Stimulated activated CD8-positive, alpha-beta memory T cell treated with anti-CD3 and anti-CD28 coated beads, Interleukin-4, amount 100 ng/mL, for 48 hours (primary cell): Measurements from ENCODE around the gene STRIP2.
A peak's percentile ranks its signal among the peaks of the same experiment; 100 is the strongest.
"Not testable (repeated sequence)": the region's sequence is repeated elsewhere in the genome, so short reads cannot be mapped to it uniquely, and the experiment has no call there.

ENCODE experiments used
- DNase-seq: peaks from one replicate; pipeline ENCODE4 v3.0.0-alpha.2; 2020

The STRIP2 gene

DNA sequence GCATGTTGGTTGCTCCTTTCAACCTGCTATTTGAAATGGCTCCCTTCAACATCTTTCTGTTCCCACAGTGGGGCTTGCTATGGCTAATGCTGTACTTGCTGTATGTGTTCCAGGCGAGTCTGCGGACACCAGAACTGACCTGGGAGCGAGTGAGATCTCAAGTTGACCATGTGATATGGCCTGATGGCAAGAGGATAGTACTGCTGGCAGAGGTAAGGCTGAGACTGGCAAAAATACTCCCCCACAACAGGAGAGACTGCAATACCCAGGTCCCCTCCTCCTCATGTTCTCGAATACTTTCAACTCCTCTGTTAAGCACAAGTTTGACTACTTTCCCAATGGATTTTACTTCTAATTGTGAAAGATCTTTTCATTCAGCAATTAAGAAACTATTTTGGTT, 11.5 kb upstream of the STRIP2 start:
- DNase-seq = no peak

GRCh38 chr7:129423700-129424410, 10.4 kb upstream of the STRIP2 start:
- DNase-seq = no peak

GRCh38 chr7:129426482-129426881, 7.8 kb upstream of the STRIP2 start:
- DNase-seq = no peak

DNA sequence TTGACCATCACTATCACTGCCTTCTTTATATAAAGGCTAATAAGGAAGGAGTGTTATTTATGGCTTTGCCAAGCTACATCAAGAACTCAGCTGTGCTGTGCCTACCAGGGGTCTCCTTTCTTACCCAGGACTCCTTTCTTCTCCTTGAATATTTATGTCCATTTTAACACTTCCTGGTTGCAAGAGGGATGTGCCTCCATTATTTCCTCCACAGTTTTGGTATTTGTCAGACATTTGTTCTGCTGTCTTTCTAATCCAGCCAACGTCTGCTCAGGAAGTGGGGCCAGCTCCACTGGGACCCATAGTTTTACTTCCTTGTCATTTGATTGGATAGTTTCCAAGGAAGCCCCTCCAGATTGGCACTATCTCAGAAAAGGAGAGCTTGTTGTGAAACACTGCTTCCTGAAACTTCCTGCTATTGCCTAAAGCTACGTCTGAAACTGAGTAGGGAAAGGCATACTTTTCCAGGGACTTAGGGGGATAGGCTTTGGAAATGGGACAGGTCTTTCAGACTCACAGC, 6.6 kb upstream of the STRIP2 start:
- DNase-seq = no peak

- DNase-seq = no peak
These were observed 2.2 kb upstream of the STRIP2 start for GRCh38 chr7:129431911-129432643.

DNA sequence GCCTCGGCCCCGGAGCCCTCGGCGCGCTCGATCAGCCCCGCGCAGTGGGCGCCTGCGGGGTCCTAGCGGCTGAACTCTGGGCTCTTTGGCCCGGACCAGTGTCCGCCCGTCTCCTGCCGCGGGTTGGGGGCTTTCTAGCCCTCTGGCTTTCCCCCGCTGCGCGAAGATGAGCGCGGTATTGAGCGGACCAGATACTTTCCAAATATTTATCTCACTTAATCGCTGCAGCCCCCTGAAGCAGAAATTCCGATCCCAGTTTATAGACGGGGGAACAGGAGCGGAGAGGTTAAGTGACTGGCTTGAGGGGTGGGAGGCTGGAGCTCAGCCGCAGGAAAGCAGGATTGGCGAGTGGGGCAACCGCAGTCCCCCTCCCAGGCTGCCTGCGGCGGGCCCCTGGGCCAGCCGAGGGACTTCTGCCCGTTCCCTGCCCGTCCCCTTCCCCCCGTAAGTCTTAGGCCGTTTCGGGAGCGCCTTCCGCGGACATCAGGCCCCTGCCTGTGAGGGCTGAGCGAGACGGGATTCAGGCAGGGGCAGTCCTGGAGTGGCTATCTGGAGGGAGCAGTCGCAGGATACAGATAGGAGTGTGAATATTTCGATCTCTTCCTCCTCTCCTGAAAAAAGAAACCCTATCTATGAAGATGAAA, 565 bp downstream of the STRIP2 start:
- DNase-seq = no peak

GRCh38 chr7:129435414-129435829, 1.2 kb downstream of the STRIP2 start:
- DNase-seq = no peak

GRCh38 chr7:129436335-129436923, 2.2 kb downstream of the STRIP2 start:
- DNase-seq = no peak

DNA sequence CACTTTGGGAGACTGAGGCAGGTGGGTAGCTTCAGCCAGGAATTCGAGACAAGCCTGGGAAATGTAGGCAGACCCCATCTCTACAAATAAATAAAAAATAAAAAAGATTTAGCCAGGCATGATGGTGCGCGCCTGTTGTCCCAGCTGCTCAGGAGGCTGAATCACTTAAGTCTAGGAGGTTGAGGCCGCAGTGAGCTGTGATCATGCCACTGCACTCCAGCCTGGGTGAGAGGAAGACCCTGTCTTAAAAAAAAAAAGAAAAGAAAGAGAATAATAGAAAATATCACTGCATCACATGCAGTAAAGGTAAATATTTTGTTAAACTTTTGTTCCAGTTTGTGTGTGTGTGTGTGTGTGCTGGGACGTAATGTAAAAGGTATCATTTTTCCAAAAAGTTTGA, 3.0 kb downstream of the STRIP2 start:
- no peak for DNase-seq

DNA sequence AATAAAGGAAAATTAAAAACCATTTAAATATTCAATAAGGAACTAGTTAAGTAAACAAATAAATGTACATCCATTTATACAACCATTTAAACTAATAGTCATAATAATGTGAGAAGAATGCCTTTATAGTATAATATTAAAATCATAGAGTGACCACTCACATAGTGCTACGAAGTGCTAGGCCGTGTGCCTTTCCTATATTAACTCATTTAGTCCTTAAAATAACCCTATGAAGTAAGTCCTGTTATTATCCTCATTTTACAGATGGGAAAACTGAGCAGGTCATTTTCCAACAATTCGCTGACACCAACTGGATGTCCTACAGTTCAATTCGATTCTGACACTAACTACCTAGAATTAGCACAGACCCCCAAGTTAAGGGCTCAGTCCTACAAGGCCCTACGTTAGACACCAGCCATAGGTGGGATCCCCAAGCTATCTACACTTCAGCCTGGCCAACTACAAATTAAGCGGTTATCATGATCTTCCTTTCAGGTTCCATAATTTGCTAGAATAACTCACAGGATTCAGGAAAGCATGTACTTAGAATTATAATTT, 4.1 kb downstream of the STRIP2 start:
- no peak for DNase-seq

DNA sequence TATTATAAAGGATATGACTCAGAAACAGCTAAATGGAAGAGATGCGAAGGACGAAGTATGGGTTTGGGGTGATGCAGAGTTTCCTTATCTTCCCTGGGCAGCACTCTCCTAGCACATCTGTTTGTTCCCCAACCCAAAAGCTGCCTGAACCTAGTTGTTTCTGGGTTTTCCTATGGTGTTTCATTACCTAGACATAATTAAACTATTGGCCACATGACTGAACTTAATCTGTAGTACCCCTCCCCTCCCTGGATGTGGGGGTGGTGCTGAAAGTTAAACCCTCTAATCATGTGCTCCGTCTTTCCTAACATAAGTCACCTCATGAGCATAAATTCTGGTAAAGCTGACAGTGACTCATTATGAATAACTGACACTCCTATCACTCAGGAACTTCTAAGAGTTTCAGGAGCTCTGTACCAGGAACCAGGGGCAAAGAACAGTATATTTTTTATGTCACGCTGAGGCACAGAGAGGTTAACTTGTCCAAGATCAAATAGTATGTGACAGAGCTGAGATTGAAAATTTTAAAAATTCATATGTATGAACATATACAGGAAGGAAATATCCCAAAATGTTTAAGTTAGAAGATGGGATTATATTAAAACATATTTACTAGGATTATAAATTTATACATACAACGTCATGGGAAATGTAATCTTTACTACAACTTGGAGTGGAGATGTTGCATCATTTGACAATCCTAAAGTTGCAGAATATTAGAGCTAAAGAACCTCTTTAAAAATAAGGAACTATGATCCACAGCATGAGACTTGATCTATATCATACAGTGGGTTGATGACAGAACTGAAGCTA, 4.8 kb downstream of the STRIP2 start:
- DNase-seq = peak; percentile 76

- DNase-seq = no peak
These were observed 5.9 kb downstream of the STRIP2 start for GRCh38 chr7:129439963-129440625.

DNA sequence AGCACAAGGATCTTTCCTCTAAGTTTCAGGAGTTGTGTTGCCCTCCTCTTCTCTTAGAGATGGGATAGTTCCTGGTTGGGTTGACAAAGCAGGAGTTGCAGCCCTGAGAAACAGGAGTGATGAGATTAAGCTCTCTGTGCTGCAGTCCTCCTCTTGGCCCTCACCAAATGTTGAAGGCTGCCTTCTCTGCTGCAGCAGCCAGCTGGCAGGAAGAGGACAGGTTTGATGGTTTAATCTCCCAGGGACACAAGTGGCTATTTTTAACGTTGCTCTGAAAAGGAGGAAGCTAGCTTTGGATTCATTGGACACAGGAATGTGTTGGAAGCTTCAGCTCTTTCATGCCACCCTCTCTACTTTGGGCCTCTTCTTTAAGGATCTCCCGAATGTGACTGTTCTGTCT, 9.4 kb downstream of the STRIP2 start:
- no peak for DNase-seq

DNA sequence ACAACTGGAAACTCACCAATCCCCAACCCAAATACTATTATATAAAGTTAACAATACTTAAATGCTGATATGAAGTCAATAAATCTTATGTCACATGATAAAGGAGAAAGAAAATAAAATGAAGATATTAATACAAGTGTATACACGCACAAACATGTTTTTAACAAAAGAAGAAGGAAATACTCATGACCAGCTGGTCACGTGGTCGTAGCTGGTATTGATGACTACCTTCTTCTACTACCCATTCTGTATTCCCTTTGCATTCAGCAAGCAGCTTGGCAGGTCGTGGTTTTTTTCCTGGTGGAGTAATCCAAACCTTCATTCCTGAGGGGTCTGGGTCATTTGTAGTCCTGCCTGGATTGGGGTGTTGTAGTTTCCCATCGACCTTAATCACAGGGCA, 10.5 kb downstream of the STRIP2 start:
- not testable (repeated sequence) for DNase-seq

DNA sequence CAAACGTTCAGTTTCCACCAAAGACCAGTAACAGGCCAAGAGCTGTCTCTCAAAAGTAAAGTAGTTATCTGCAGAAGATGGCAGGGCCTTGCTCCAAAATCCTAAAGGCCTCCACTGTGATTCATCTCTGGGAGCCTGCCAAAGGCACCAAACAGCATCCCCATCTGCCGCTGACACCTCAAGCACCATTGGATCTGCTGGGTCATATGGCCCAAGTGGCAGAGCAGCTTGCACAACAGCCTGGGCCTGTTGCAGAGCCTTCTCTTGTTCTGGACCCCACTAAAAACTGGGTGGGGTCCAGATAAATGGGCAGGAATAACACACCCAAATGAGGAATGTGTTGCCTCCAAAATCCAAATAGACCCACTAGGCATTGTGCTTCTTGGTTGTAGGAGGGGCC, 12.7 kb downstream of the STRIP2 start:
- not testable (repeated sequence) for DNase-seq

DNA sequence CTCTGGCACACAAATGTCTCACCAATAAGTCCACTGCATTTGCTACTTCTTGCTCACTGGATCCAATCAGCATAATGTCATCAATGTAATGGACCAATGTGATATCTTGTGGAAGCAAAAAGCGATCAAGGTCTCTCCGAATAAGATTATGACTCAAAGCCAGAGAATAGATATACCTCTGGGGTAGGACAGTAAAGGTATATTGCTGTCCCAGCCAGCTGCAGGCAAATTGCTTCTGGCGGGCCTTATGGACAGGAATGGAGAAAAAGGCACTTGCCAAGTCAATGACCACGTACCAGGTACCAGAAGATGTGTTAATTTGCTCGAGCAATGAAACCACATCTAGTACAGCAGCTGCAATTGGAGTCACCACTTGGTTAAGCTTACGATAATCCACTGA, 13.2 kb downstream of the STRIP2 start:
- not testable (repeated sequence) for DNase-seq

DNA sequence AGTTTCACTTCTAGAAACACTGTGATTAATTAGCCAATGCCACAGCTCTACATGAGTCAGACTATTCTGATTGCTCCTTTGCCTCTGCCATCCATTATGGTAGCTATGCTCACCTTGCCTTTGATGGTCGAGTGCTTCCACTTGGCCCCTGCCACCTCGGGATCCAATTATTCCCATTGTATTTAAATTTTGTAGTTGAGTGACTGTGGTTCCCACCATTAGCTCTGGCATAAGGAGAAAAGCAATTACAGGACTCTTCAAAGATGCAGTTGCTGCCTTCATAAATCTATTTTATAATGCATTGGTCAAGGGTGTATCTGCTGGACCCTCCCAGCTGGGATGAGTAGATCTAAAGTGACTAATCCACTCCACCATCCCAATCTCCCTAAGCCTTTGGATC, 14.4 kb downstream of the STRIP2 start:
- DNase-seq = not testable (repeated sequence)

- no peak for DNase-seq
These were observed 16.1 kb downstream of the STRIP2 start for GRCh38 chr7:129450295-129450694.

DNA sequence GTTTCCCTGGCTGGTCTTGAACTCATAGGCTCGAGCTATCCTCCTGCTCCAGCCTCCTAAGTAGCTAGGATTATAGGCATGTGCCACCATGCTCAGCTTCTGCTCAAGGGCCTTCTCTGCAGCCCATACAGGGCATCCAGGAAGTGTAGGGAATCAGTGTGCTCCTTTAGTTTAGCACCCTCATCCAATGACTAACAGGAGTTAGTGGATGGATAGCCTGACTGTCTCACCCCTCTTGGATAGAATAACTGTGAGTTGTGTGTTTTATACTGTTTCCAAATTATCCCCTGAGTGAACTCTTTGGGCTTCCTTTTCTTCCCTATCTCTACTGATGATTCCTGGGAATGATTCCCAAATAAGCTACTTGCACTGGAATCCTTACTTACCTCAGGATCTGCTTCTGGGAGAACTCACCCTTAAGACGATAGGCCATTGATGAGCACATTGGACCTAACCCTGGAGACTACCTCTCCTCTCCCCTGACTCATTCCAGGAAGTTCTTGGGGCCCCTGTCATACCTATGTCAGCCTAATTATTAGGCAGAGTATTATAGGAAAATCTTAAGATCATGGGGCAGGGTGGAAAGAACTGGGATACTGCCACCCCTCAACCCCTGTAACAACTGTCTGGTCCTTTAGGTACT, 18.5 kb downstream of the STRIP2 start:
- DNase-seq = no peak

DNA sequence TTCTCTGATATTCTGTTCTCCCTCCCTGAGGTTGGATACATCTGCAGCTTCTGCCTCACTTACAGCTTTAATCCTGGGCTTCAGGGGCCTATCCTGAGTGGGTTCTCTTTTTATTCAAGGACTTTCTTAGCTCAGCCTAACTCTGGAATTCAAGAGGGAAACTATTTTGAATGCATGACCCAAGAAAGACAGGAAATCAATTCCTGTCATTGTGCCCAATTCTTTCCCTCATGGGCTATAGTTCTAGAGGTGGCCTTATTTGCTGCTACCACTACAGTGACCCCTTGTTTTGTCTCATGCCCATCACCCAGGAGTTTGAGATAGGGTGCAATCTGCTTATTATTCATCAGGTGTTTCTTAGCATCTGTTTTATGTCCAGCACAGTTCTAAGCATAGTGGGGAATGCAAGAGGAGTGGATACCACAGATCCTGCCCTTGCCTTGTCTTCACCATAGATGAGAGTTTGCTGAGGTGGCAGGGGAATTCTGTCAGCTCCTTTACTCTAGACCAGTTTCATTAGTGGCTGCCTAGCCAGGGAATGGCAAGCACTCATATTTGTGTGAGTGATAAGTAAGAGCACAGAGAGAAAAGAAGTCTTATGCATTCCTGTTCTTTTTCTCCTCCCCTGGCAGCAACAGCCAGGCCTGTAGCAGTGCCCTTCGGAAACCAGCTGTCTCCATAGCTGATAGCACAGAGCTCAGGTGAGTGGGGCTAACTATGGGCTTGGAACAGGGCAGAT, 19.4 kb downstream of the STRIP2 start:
- DNase-seq = no peak

DNA sequence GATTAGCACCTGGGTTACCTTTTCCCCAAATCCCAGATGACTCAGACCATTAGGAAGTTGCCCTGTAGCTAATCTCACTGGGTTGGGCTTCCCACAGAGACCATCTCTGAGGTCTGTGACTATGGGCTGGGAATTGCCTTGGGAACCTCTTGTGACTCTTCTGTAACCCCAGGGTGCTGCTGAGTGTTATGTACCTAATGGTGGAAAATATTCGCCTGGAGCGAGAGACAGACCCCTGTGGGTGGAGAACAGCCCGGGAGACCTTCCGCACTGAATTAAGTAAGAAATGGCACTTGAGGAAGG, 20.0 kb downstream of the STRIP2 start:
- DNase-seq = no peak
